ENCODE measurements around the gene CCDC201. TPM values are rescaled to one million over a fixed set of nuclear protein-coding genes. Genes with fewer than 3 reads are reported as not detected.

CCDC201 gene
- polyA plus RNA-seq, 1 donor from 2014 or later = not detected

- Mint-ChIP-seq H3K9me3 (peaks cover 0 to 6% (median 3%) of the 10 kb centered on the region in 3 donors), H3K4me3 (no peak overlapping the region), H3K27me3 (no peaks in the 10 kb centered on the region), H3K27ac (no peak overlapping the region), H3K4me1 (no peaks in the 10 kb centered on the region), H3K36me3 (no peaks in the 10 kb centered on the region)
These were observed 36.7 kb upstream of the CCDC201 start for GRCh38 chr7:45909561-45909960.

- Mint-ChIP-seq H3K36me3 (no peaks in the 10 kb centered on the region), H3K4me3 (no peak overlapping the region), H3K27me3 (peaks cover 10% of the 10 kb centered on the region), H3K9me3 (peaks cover 0 to 12% (median 8%) of the 10 kb centered on the region in 3 donors), H3K4me1 (no peaks in the 10 kb centered on the region), H3K27ac (no peak overlapping the region)
These were observed 29.9 kb upstream of the CCDC201 start for GRCh38 chr7:45902820-45903219.

- Mint-ChIP-seq H3K4me3 (no peak overlapping the region), H3K36me3 (no peaks in the 10 kb centered on the region), H3K27me3 (peaks cover 15% of the 10 kb centered on the region), H3K9me3 (peaks cover 0 to 12% (median 5%) of the 10 kb centered on the region in 3 donors), H3K27ac (no peak overlapping the region), H3K4me1 (no peaks in the 10 kb centered on the region)
These were observed 28.7 kb upstream of the CCDC201 start for GRCh38 chr7:45901566-45901965.

DNA sequence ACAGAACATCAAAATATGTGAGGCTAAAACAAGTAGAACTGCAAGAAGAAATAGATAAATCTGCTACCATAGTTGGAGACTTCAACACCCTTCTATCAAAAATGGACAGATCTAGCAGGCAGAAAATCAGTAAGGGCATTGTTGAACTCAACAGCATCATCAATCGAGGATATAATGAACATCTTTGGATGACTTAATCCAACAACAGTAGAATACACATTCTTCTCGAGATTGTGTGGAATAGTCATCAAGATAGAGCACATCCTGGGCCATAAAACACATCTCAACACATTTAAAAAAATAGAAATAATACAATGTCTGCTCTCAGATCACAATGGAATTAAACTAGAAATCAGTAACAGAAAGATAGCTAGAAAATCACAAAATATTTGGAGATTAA is 25.3 kb upstream of the CCDC201 start:
- H3K36me3 Mint-ChIP-seq = no peaks in the 10 kb centered on the region
- peaks cover 33% of the 10 kb centered on the region for H3K27me3 Mint-ChIP-seq

DNA sequence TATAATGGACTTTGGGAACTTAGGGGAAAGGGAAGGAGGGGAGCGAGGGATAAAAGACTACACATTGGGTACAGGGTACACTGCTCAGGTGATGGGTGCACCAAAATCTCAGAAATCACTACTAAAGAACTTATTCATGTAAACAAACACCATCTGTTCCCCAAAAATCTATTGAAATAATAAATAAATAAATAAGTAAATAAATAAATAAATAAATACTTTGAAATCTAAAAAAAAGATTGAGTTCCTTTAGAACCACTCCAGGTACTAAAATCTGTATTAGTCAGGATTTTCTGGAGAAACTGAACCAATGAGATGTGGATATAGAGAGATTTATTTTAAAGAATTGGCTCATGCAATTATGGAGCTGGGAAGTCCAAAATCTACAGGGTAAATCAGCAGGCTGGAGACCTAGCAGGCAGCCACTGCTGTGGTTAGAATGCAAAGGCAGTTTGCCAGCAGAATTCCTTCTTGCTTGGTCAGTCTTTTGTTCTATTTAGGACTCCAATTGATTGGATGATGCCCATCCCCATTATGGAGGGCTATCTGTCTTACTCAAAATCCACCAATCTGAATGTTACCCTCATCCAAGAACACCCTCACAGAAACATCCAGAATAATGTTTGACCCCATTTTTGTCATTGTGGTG is 24.3 kb upstream of the CCDC201 start:
- no peak overlapping the region for H3K4me3 Mint-ChIP-seq
- no peaks in the 10 kb centered on the region for H3K36me3 Mint-ChIP-seq
- no peaks in the 10 kb centered on the region for H3K9me3 Mint-ChIP-seq
- no peak overlapping the region for H3K27ac Mint-ChIP-seq
- H3K27me3 Mint-ChIP-seq = peaks cover 33% of the 10 kb centered on the region
- H3K4me1 Mint-ChIP-seq = no peaks in the 10 kb centered on the region

More for the DNA sequence above, 25.3 kb upstream of the CCDC201 start:
- no peak overlapping the region for H3K27ac Mint-ChIP-seq
- peaks cover 0 to 7% (median 2%) of the 10 kb centered on the region in 3 donors for H3K9me3 Mint-ChIP-seq
- H3K4me3 Mint-ChIP-seq = no peak overlapping the region
- no peaks in the 10 kb centered on the region for H3K4me1 Mint-ChIP-seq

GRCh38 chr7:45894665-45895062 is 21.8 kb upstream of the CCDC201 start:
- Mint-ChIP-seq H3K27ac (no peak overlapping the region), H3K27me3 (peaks cover 34% of the 10 kb centered on the region), H3K4me3 (no peak overlapping the region), H3K9me3 (no peaks in the 10 kb centered on the region), H3K36me3 (no peaks in the 10 kb centered on the region), H3K4me1 (peaks cover 0 to 6% (median 2%) of the 10 kb centered on the region in 3 donors)

DNA sequence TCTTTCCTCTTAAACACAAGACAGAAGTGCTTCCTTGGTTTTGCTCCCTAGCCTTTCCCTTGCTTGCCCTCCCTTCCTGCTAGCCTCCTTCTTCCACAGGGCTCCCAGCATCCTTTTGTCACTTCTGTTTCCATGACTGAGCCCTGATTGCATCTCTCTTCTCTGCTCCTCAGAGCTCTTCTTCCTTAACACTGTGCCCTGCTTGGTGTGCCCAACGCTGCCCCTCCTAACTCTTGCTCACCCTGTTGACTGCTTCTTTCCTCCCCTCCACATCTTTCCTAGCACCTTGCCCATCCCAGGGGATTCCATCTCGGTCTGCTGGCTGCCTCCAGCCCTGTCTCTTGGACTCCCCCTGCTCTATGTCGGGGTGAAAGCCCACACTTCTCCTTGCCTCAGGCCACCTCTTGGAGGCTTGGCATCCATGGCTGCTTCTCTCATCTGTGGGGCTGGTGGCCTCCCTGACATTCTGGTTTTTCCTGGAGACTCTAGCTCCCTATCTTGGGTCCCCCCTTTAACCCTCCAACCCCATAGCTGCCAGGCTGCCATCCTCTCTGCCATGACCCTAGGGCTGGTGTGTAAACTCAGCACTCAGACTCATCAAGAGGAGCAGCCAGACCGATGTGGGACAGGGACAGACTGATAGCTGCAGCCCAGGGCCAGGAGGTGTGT is 21.2 kb upstream of the CCDC201 start:
- H3K27ac Mint-ChIP-seq = peak overlapping the region in 1 of 3 donors; percentile 54
- H3K4me1 Mint-ChIP-seq = peaks cover 0 to 6% (median 2%) of the 10 kb centered on the region in 3 donors
- H3K27me3 Mint-ChIP-seq = peaks cover 39% of the 10 kb centered on the region
- H3K36me3 Mint-ChIP-seq = no peaks in the 10 kb centered on the region
- no peak overlapping the region for H3K4me3 Mint-ChIP-seq
- no peaks in the 10 kb centered on the region for H3K9me3 Mint-ChIP-seq

DNA sequence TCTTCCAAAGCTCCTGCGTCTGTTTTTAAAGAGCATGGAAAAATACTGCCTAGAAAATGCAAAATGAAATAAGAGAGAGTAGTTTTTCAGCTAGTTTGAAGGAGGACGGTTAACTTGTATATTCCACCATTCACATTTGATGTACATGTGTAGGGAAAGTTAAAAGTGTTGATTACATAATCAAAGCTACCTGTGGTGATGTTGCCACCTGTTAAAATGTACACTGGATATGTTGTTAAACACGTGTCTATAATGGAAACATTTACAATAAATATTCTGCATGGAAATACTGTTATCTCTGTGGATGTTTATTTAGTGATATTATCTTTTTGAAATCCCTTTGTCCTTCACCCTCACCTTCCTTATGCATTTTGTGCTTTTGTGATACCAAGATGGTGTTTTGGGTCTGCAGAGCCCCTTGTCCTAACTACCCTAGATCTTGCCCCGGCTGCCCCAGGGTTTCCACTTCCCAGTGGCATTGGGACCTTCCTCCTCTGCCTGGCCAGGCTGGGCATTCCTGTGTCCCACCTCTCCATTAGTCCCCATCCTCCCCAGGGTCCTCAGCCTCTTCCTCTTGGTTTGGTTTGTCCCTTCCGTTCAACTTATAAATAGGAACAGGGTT is 20.6 kb upstream of the CCDC201 start:
- no peak overlapping the region for H3K4me3 Mint-ChIP-seq
- no peak overlapping the region for H3K27ac Mint-ChIP-seq
- no peaks in the 10 kb centered on the region for H3K36me3 Mint-ChIP-seq
- H3K9me3 Mint-ChIP-seq = no peaks in the 10 kb centered on the region
- peaks cover 41% of the 10 kb centered on the region for H3K27me3 Mint-ChIP-seq
- H3K4me1 Mint-ChIP-seq = peaks cover 0 to 6% (median 2%) of the 10 kb centered on the region in 3 donors

GRCh38 chr7:45892407-45893035 is 19.6 kb upstream of the CCDC201 start:
- Mint-ChIP-seq H3K4me1 (peaks cover 0 to 6% (median 2%) of the 10 kb centered on the region in 3 donors), H3K9me3 (no peaks in the 10 kb centered on the region), H3K27me3 (peaks cover 44% of the 10 kb centered on the region), H3K36me3 (no peaks in the 10 kb centered on the region), H3K4me3 (no peak overlapping the region), H3K27ac (no peak overlapping the region)

DNA sequence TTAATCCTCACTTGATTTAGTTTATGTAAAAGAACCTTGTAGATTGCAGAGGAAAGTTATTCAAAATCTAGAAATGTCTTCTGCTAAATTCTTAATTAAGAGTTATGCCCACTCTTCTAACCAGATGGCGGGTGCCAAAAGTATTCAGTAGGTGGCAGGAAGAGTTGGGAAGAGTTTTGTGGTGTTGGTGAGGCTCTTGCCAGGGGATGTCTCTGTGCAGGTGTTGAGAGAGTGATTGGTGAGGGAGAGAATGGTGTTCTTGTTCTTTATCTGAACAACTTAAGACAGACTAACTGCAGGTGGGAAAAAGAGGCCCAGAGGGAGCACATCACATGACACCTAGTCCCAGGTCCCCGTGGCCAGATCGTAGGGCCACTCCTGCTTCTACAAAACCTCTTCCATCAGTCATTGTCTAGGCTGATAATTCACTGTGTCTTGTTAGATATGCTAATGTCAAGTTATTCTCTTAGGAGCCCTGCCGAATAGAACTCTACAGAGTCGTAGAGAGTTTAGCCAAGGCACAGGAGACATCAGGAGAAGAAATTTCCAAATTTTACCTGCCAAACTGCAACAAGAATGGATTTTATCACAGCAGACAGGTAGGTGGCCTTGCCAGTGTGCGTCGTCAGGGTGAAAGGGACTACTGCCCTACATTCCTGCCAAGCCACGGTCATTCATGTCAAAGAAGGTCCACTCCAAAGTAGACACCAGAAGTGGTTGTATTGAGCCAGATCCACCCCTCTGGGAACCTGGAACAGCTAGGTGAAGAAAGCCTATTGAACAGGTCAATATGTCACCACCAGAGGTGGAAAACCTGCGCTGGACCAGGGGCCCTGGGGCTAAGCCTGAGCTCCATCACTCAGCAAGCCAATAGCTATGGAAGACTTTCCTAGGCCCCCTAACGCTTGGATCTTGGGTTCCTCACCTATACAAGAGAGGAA is 18.9 kb upstream of the CCDC201 start:
- Mint-ChIP-seq H3K27me3 (peaks cover 44% of the 10 kb centered on the region), H3K9me3 (no peaks in the 10 kb centered on the region), H3K4me1 (peaks cover 0 to 6% (median 2%) of the 10 kb centered on the region in 3 donors)

DNA sequence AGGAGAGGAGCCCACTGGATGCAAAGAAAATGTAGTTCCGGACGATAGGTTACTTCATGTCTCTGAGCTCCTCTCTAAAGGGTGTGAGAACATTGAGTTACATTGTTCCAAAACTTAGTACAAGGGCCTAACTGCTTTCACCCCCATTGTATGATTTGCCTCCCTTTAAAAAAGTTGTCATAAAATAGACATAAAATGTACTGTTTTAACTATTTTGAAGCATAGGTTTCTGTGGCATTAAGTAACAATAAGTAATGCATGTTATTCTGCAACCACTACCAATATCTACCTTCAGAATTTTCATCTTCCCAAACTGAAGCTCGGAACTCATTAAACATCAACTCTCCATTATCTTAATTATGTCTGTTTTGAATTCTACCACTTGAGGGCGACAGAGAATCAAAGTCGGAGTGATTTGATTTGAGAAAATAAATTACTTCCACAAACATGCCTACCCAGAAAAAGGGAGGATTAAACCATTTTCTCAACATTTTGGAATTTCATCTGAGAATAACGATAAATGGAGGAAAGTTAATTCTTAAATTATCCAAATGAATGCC is 18.1 kb upstream of the CCDC201 start:
- Mint-ChIP-seq H3K4me3 (no peak overlapping the region), H3K27ac (no peak overlapping the region), H3K9me3 (no peaks in the 10 kb centered on the region), H3K4me1 (peaks cover 0 to 6% (median 2%) of the 10 kb centered on the region in 3 donors), H3K36me3 (no peaks in the 10 kb centered on the region), H3K27me3 (peaks cover 41% of the 10 kb centered on the region)

More for the DNA sequence above, 18.9 kb upstream of the CCDC201 start:
- H3K27ac Mint-ChIP-seq = no peak overlapping the region
- H3K4me3 Mint-ChIP-seq = no peak overlapping the region
- H3K36me3 Mint-ChIP-seq = no peaks in the 10 kb centered on the region

GRCh38 chr7:45890125-45890901 is 17.4 kb upstream of the CCDC201 start:
- H3K36me3 Mint-ChIP-seq = no peaks in the 10 kb centered on the region
- no peaks in the 10 kb centered on the region for H3K9me3 Mint-ChIP-seq

DNA sequence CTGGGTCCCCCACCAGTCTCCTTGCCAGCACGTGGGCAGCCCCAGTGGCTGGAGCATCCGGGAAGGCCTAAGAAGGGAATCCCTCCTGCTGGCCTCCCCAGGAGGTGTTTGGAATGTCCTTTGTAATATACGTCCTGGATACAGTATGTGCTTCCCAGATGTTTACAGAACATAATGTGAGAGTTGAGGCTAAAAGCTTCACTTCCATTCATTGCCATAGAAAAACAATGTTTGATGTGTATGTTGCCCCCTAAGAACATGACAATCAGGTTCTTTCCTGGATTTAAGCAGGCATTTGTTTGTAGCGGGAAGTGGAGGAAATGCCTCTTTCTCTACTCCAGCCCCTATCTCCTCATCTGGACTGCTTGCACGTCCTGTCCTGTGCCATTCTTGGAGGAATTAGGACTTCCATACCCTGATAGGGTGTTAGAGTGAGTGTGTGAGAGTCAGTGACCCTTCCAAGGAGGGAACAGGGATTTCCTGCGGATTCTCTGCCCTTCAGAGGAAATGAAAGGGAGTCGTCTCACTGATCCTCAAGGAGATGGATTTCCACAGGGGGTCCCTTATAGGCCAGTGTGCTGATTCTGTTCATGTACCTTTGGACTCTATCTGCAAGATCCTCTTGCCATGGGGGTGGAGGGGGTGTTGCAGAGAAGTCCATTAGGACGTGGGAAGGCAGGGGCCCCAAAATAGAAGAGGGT is 16.6 kb upstream of the CCDC201 start:
- Mint-ChIP-seq H3K27me3 (peaks cover 39% of the 10 kb centered on the region), H3K36me3 (peaks cover 1% of the 10 kb centered on the region), H3K27ac (no peak overlapping the region), H3K9me3 (no peaks in the 10 kb centered on the region), H3K4me1 (peaks cover 0 to 6% (median 2%) of the 10 kb centered on the region in 3 donors), H3K4me3 (peak overlapping the region in 1 of 4 donors; percentile 28)

More at GRCh38 chr7:45890125-45890901, 17.4 kb upstream of the CCDC201 start:
- Mint-ChIP-seq H3K4me1 (peaks cover 0 to 6% (median 2%) of the 10 kb centered on the region in 3 donors), H3K27ac (no peak overlapping the region), H3K27me3 (peaks cover 38% of the 10 kb centered on the region), H3K4me3 (no peak overlapping the region)
